HepG2 (cell line): Measurements from ENCODE around the gene CAV3. TPM values are rescaled to one million over a fixed set of nuclear protein-coding genes. Genes with fewer than 3 reads are reported as not detected.

Source experiments
- ATAC-seq: fragments of 200-7000 bp; cut with Tn5 transposase; 3 replicates; pipeline ENCODE4 v1.9.1; 2020; ENCODE audit warnings: mild to moderate bottlenecking, moderate library complexity
- BruUV-seq: library from RNA; stranded (reverse); fragments of 400-500 nt; replicated peaks from 2 replicates; lab custom pipeline; 2021; lab: Mats Ljungman, UMichigan
- CTCF ChIA-PET: fragments of 300-600 bp; formaldehyde crosslinking; extraction: SDS; loops from one replicate; lab custom pipeline; 2021; ENCODE audit warnings: low total read pairs, inconsistent platforms, low intra/inter-chr PET ratio; lab: Yijun Ruan, JAX
- POLR2A ChIA-PET: fragments of 350-600 bp; sonication (Branson Sonifier 250); formaldehyde crosslinking; loops from one replicate; lab custom pipeline; 2020; ENCODE audit warnings: antibody characterized with exemption, inconsistent platforms; lab: Yijun Ruan, JAX
- DNase-seq: peaks from one replicate; pipeline ENCODE4 v3.0.0-alpha.2; 2015; ENCODE audit warnings: low spot score
- FAIRE-seq: peaks from 3 replicates; lab custom pipeline; 2011; peaks lifted over from hg19 to GRCh38; lab: Jason Lieb, UNC
- H2AFZ ChIP-seq: one replicate; pipeline ENCODE4 v1.6.1; 2011; ENCODE audit warnings: low read length, inconsistent platforms
- H3K27ac ChIP-seq: fragments of 300-600 bp; 3 replicates; pipeline ENCODE4 v1.8.0; 2011; ENCODE audit warnings: mixed run types, mild to moderate bottlenecking, mixed read lengths, low read length, inconsistent platforms; ENCODE audit not compliant: insufficient read depth; ENCODE audit errors: extremely low read length
- H3K27me3 ChIP-seq, 2 experiments: fragments of 200-600 bp in 1 of 2; 2 replicates in 1 of 2; 3 replicates in 1 of 2; pipeline versions ENCODE4 v1.6.0 to v1.8.0; 2011; ENCODE audit warnings: low read length in 2 of 2, mild to moderate bottlenecking in 2 of 2, moderate library complexity in 2 of 2, inconsistent platforms in 1 of 2; ENCODE audit not compliant: insufficient read depth in 2 of 2, control insufficient read depth in 1 of 2
- H3K36me3 ChIP-seq, 2 experiments: fragments of 200-600 bp in 1 of 2; replicated peaks in 1 of 2; 2 replicates in 1 of 2; 3 replicates in 1 of 2; pipeline versions ENCODE4 v1.5.1 to v1.8.0; 2011; ENCODE audit warnings: low read length in 2 of 2, inconsistent platforms in 1 of 2; ENCODE audit not compliant: insufficient read depth in 2 of 2, control insufficient read depth in 1 of 2
- H3K4me1 ChIP-seq: 2 replicates; pipeline ENCODE4 v1.5.1; 2012; ENCODE audit warnings: low read length, inconsistent platforms; ENCODE audit not compliant: insufficient read depth
- H3K4me2 ChIP-seq: 2 replicates; pipeline ENCODE4 v1.6.0; 2011; ENCODE audit warnings: low read depth, low read length, inconsistent platforms
- H3K4me3 ChIP-seq, 3 experiments: fragments of 200-600 bp in 1 of 3; sonication (generic), shearing (Covaris generic) in 1 of 3; replicated peaks in 1 of 3; 2 replicates each; pipeline ENCODE4 v1.5.1; 2011 to 2016; ENCODE audit warnings: low read length in 3 of 3, inconsistent platforms in 2 of 3, low read depth in 2 of 3, mild to moderate bottlenecking in 2 of 3, control low read depth in 1 of 3, mixed read lengths in 1 of 3; ENCODE audit not compliant: insufficient read depth in 1 of 3
- H3K79me2 ChIP-seq: one replicate; pipeline ENCODE4 v1.6.1; 2011; ENCODE audit warnings: low read length, inconsistent platforms; ENCODE audit not compliant: insufficient read depth
- H3K9ac ChIP-seq: 2 replicates; pipeline ENCODE4 v1.6.0; 2011; ENCODE audit warnings: mild to moderate bottlenecking, low read depth, low read length, inconsistent platforms; ENCODE audit not compliant: insufficient read depth
- H3K9me3 ChIP-seq: 2 replicates; pipeline ENCODE4 v1.5.1; 2012; ENCODE audit warnings: mild to moderate bottlenecking, low read length
- H4K20me1 ChIP-seq: 2 replicates; pipeline ENCODE4 v1.6.0; 2011; ENCODE audit warnings: inconsistent platforms, mild to moderate bottlenecking, low read length, moderate library complexity; ENCODE audit not compliant: insufficient read depth
- ARNT ChIP-seq: fragments of 450-650 bp; IDR thresholded peaks from 2 replicates; pipeline ENCODE4 v1.6.1; 2017
- ASH2L ChIP-seq: fragments of 300-600, 200-600 bp; sonication (generic); IDR thresholded peaks from 2 replicates; pipeline ENCODE4 v1.7.0; 2017; ENCODE audit warnings: low read depth, mild to moderate bottlenecking, moderate library complexity, mixed read lengths, low read length; ENCODE audit not compliant: insufficient read length
- BCL6 ChIP-seq: IDR thresholded peaks from 2 replicates; pipeline ENCODE4 v1.6.1; 2016; ENCODE audit warnings: missing genetic modification reagents, missing compliant biosample characterization
- CBFB ChIP-seq: sonication (generic); formaldehyde crosslinking; IDR thresholded peaks from 2 replicates; pipeline ENCODE4 v1.4.0; 2020; ENCODE audit warnings: missing genetic modification reagents
- EED ChIP-seq: sonication (generic); formaldehyde crosslinking; IDR thresholded peaks from 2 replicates; pipeline ENCODE4 v1.5.0; 2020; ENCODE audit warnings: mild to moderate bottlenecking, missing genetic modification reagents
- MTF2 ChIP-seq: sonication (generic); formaldehyde crosslinking; IDR thresholded peaks from 2 replicates; pipeline ENCODE4 v1.5.0; 2020; ENCODE audit warnings: missing genetic modification reagents, borderline replicate concordance
- NCOA5 ChIP-seq: sonication (generic); formaldehyde crosslinking; IDR thresholded peaks from 2 replicates; pipeline ENCODE4 v1.4.0; 2020; ENCODE audit warnings: missing genetic modification reagents
- NFE2L2 ChIP-seq: fragments of 150-350 bp; IDR thresholded peaks from 2 replicates; pipeline ENCODE4 v1.6.1; 2014; ENCODE audit warnings: low read length
- SNRNP70 ChIP-seq: fragments of 200-400 bp; formaldehyde crosslinking; IDR thresholded peaks from 2 replicates; pipeline ENCODE4 v1.6.1; 2017; ENCODE audit warnings: mild to moderate bottlenecking, low read depth, low read length, moderate library complexity
- TBX2 ChIP-seq: sonication (generic); formaldehyde crosslinking; IDR thresholded peaks from 2 replicates; pipeline ENCODE4 v1.5.0; 2020; ENCODE audit warnings: missing genetic modification reagents, mild to moderate bottlenecking, borderline replicate concordance
- YEATS4 ChIP-seq: sonication (generic); formaldehyde crosslinking; IDR thresholded peaks from 2 replicates; pipeline ENCODE4 v1.4.0; 2020; ENCODE audit warnings: missing genetic modification reagents, borderline replicate concordance
- ZFP62 ChIP-seq: sonication (generic); formaldehyde crosslinking; IDR thresholded peaks from 2 replicates; pipeline ENCODE4 v1.4.0; 2020; ENCODE audit warnings: missing genetic modification reagents
- ZNF333 ChIP-seq: sonication (generic); formaldehyde crosslinking; IDR thresholded peaks from 2 replicates; pipeline ENCODE4 v1.4.0; 2020; ENCODE audit warnings: mild to moderate bottlenecking, missing genetic modification reagents, borderline replicate concordance
- ZNF557 ChIP-seq: sonication (generic); formaldehyde crosslinking; IDR thresholded peaks from 2 replicates; pipeline ENCODE4 v1.4.0; 2020; ENCODE audit warnings: missing genetic modification reagents
- ZNF598 ChIP-seq: sonication (generic); formaldehyde crosslinking; IDR thresholded peaks from 2 replicates; pipeline ENCODE4 v1.5.1; 2020; ENCODE audit warnings: mild to moderate bottlenecking, missing genetic modification reagents, borderline replicate concordance
- ZNF709 ChIP-seq: sonication (generic); formaldehyde crosslinking; IDR thresholded peaks from 2 replicates; pipeline ENCODE4 v1.5.0; 2020; ENCODE audit warnings: mild to moderate bottlenecking, missing genetic modification reagents
- ZNF740 ChIP-seq: sonication (generic); formaldehyde crosslinking; IDR thresholded peaks from 2 replicates; pipeline ENCODE4 v1.4.0; 2020; ENCODE audit warnings: missing genetic modification reagents
- ZNF746 ChIP-seq: sonication (generic); formaldehyde crosslinking; IDR thresholded peaks from 2 replicates; pipeline ENCODE4 v1.8.0; 2022; ENCODE audit warnings: mild to moderate bottlenecking, missing genetic modification reagents
- ZNF816 ChIP-seq: sonication (generic); formaldehyde crosslinking; IDR thresholded peaks from 2 replicates; pipeline ENCODE4 v1.8.0; 2022; ENCODE audit warnings: missing genetic modification reagents, mild to moderate bottlenecking, borderline replicate concordance
- WGBS: methylation state at CpG from one replicate; pipeline ENCODE4 v1.1.6; 2017; ENCODE audit warnings: low lambda C conversion rate; 5-methylcytosine and 5-hydroxymethylcytosine counted together
- in situ Hi-C: cut with HindIII; loops from 2 replicates; pipeline ENCODE4 v1.10.0; 2017; ENCODE audit warnings: low pct_unique_long_range_greater_than_20kb; ENCODE audit not compliant: extremely low pct_ligation_motif_present
- intact Hi-C: fragments of 100-400 bp; cut with micrococcal nuclease; formaldehyde crosslinking; loops from one replicate; pipeline ENCODE4 v1.10.0; 2022; ENCODE audit not compliant: unreplicated experiment
- polyA plus RNA-seq, 8 experiments: library from polyadenylated mRNA; depleted of rRNA in 3 of 8; stranded (reverse) in 7 of 8; unstranded in 1 of 8; fragments of >200 nt; fragmentation: Illumina TruSeq in 4 of 8; extraction: Trizol in 4 of 8; gene quantifications; 2 replicates each; pipeline versions ENCODE4 v1.2.1 to v1.2.3, GENCODE V29; 2011 to 2016; ENCODE audit warnings: low read depth in 4 of 8, missing spikeins in 1 of 8, mixed read lengths in 1 of 8; ENCODE audit not compliant: insufficient read depth in 1 of 8
- total RNA-seq, 5 experiments: library from RNA; depleted of rRNA; stranded (reverse); fragments of >200 nt; fragmentation: Illumina TruSeq; extraction: Trizol; gene quantifications; 2 replicates each; pipeline ENCODE4 v1.2.3, GENCODE V29; 2016; ENCODE audit warnings: low read depth in 1 of 5

The CAV3 gene
- total and polyA plus RNA-seq, 2 of the 13 experiments (the other 11 are each of a cell fraction or from before 2014, with no cell fraction given) = not detected

DNA sequence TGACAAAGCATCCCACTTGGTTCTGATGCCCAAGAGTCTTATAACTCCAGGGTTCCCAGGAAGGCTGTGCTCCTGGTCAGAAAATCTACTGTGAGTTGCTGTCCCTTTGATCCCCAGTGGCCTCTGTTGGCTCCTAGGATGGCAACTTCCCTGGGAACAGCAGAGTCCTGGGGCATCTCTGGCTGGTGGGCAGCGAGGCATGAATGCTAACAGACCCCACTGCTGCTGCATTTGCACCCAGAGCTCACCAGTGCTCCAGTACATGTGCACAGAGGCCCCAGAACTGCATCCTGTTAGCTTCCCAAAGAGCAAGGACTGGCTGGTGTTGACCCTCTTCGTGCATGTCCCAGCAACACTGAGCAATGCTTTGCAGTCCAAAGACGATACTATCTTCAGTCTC is 15.7 kb downstream of the CAV3 start:
- Histone ChIP-seq H3K27me3 (peaks cover 0 to 8% of the 10 kb centered on the region in 2 experiments; a peak in 1 of 5 replicates), H3K36me3 (no peaks in the 10 kb centered on the region), H3K9ac (no peak overlapping the region), H2AFZ (no peak overlapping the region), H3K79me2 (no peaks in the 10 kb centered on the region), H3K4me1 (no peaks in the 10 kb centered on the region), H3K9me3 (no peaks in the 10 kb centered on the region), H4K20me1 (no peaks in the 10 kb centered on the region), H3K4me3 (no peak overlapping the region), H3K27ac (no peak overlapping the region), H3K4me2 (no peak overlapping the region)
- BruUV-seq = no TSS peak
- 23% methylated on average over 3 of the region's 3 CpGs for WGBS
- CTCF ChIA-PET = no interaction called here
- FAIRE-seq (no peak), ATAC-seq (no peak), DNase-seq (no peak)
- POLR2A ChIA-PET = no interaction called here
- in situ Hi-C loops = no loop called here
- intact Hi-C loops = no loop called here
- TF ChIP-seq SNRNP70 (no peak), ZNF740 (CRISPR knock-in tag) (no peak), BCL6 (CRISPR knock-in tag) (no peak)

- no peak overlapping the region for H2AFZ ChIP-seq
- H3K4me3 ChIP-seq = no peak overlapping the region
- intact Hi-C loops = no loop called here
- BruUV-seq = no TSS peak
- no peak overlapping the region for H3K27ac ChIP-seq
- no peaks in the 10 kb centered on the region for H3K36me3 ChIP-seq
- no peaks in the 10 kb centered on the region for H3K9me3 ChIP-seq
- ChIA-PET CTCF (no interaction called here), POLR2A (no interaction called here)
- no peaks in the 10 kb centered on the region for H4K20me1 ChIP-seq
- TF ChIP-seq ARNT (no peak), TBX2 (no peak), ZNF333 (CRISPR knock-in tag) (no peak), ZNF816 (no peak), ZFP62 (CRISPR knock-in tag) (no peak), ASH2L (no peak), ZNF598 (CRISPR knock-in tag) (no peak), YEATS4 (no peak), EED (CRISPR knock-in tag) (no peak), CBFB (CRISPR knock-in tag) (no peak), ZNF557 (CRISPR knock-in tag) (no peak), MTF2 (CRISPR knock-in tag) (no peak), NCOA5 (CRISPR knock-in tag) (no peak), NFE2L2 (no peak), ZNF746 (CRISPR knock-in tag) (no peak), ZNF709 (CRISPR knock-in tag) (no peak)
- no peaks in the 10 kb centered on the region for H3K27me3 ChIP-seq
- in situ Hi-C loops = no loop called here
- ATAC-seq = no peak
- no peak overlapping the region for H3K9ac ChIP-seq
- H3K79me2 ChIP-seq = no peaks in the 10 kb centered on the region
- no peak for FAIRE-seq
- no peak for DNase-seq
- WGBS = 77% methylated on average over 13 of the region's 14 CpGs
- H3K4me1 ChIP-seq = peaks cover 13% of the 10 kb centered on the region
- H3K4me2 ChIP-seq = no peak overlapping the region
These were observed 19.2 kb downstream of the CAV3 start for GRCh38 chr3:8752832-8753231.
